AG09309 (cell line): ENCODE results near the gene KCNC4.

Experiments used
- DNase-seq: peaks from one replicate; pipeline ENCODE4 v3.0.0-alpha.2; 2010; ENCODE audit warnings: low read depth
- H3K4me3 ChIP-seq: 2 replicates; pipeline ENCODE4 v1.5.1; 2011; ENCODE audit warnings: mild to moderate bottlenecking, low read depth, low read length, moderate library complexity; ENCODE audit not compliant: control insufficient read depth
- TF ChIP-seq, protein P1 (sequence below): IDR thresholded peaks from 2 replicates; pipeline ENCODE4 v1.5.1; 2011; ENCODE audit warnings: mild to moderate bottlenecking, low read depth, low read length, inconsistent platforms; ENCODE audit not compliant: insufficient read depth, control insufficient read depth; ENCODE audit errors: missing control alignments

The KCNC4 gene

DNA sequence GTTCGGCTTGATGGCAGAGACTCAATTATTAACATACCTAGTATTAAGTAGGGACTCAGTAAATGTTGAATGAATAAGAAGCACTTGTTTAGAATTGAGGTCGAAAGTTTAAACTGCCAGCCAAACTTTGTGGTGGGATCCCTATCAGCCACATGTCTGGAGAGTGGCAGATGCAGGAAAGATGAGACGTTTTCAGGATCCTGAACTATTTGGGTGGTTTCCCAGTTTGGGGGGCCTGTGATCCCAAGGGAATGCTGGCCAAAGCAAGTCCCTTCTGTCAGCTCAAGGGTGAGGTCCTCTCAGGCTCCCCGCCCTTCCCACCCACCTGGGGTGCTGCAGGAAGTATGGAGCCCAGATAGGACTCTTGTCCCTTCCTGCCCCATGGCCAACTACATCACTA, 38.6 kb downstream of the KCNC4 start:
- no peak for DNase-seq
- TF ChIP-seq, protein P1, sequence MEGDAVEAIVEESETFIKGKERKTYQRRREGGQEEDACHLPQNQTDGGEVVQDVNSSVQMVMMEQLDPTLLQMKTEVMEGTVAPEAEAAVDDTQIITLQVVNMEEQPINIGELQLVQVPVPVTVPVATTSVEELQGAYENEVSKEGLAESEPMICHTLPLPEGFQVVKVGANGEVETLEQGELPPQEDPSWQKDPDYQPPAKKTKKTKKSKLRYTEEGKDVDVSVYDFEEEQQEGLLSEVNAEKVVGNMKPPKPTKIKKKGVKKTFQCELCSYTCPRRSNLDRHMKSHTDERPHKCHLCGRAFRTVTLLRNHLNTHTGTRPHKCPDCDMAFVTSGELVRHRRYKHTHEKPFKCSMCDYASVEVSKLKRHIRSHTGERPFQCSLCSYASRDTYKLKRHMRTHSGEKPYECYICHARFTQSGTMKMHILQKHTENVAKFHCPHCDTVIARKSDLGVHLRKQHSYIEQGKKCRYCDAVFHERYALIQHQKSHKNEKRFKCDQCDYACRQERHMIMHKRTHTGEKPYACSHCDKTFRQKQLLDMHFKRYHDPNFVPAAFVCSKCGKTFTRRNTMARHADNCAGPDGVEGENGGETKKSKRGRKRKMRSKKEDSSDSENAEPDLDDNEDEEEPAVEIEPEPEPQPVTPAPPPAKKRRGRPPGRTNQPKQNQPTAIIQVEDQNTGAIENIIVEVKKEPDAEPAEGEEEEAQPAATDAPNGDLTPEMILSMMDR, result no peak

DNA sequence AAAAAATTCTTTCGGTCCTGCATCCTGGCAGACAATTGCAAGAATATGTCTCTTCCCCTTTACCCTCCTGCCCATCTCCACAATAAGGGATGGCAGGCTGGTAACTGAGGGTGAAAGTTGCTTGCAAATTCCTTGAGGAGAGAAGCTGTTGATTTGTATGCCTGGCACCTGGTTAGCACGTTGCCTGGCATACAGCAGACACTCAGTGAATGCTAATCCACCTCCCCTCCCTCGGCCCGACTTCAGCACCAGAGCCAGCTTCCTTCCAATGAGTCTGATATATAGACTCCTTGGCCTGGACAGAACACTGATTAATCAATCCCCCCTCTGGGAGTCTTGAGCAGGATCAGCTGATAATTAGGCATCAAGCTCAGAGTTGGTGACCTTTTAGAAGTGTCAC, 39.1 kb downstream of the KCNC4 start:
- TF ChIP-seq, protein P1, result no peak
- DNase-seq, result no peak

More for the DNA sequence above, 38.6 kb downstream of the KCNC4 start:
- H3K4me3 ChIP-seq, result no peak overlapping the region

DNA sequence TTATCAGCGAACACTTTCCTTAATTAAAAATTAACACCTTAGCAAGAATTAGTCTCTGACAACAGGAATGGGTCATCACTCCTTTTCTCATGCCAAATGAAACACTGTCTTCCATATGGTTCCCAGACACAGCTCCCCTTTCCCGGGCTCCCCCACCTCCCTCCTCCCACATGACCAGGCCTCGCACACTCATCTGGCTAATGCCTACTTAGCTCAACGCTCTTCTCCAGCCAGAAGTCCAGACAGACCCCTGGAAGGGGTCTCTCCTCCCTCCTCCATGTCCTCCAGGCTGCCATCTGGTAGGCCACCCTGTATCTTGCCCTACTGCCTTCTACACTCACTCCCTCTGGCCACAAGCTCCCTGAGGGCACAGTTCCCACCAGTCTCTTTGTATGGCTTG, 39.9 kb downstream of the KCNC4 start:
- no peak overlapping the region for H3K4me3 ChIP-seq
- DNase-seq, result no peak
- TF ChIP-seq, protein P1, result no peak

More for the DNA sequence above, 39.1 kb downstream of the KCNC4 start:
- no peak overlapping the region for H3K4me3 ChIP-seq

DNA sequence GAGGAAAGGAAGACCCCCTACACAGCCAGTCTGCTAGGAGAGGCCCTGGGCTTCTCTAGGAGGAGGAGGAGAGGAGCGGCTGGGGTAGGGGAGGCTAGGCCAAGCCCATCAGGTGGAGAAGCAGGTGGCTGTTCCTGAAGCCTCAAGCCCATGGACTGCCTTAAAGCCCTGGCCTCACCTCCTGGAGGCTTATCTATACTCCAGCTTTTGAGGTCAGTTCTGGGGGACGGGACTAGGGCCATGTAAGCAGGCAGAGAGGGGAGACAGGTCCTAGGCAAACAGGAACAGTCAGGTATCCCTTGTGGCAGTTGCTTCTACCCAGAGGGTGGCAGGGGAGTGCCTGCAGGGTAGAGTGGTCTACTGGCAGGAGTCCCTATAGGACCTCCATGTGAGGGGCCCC, 40.6 kb downstream of the KCNC4 start:
- TF ChIP-seq, protein P1, result no peak
- no peak overlapping the region for H3K4me3 ChIP-seq
- DNase-seq, result no peak

- TF ChIP-seq, protein P1, result no peak
- no peak for DNase-seq
- no peak overlapping the region for H3K4me3 ChIP-seq
These were observed 43.1 kb downstream of the KCNC4 start for GRCh38 chr1:110253213-110253612.

DNA sequence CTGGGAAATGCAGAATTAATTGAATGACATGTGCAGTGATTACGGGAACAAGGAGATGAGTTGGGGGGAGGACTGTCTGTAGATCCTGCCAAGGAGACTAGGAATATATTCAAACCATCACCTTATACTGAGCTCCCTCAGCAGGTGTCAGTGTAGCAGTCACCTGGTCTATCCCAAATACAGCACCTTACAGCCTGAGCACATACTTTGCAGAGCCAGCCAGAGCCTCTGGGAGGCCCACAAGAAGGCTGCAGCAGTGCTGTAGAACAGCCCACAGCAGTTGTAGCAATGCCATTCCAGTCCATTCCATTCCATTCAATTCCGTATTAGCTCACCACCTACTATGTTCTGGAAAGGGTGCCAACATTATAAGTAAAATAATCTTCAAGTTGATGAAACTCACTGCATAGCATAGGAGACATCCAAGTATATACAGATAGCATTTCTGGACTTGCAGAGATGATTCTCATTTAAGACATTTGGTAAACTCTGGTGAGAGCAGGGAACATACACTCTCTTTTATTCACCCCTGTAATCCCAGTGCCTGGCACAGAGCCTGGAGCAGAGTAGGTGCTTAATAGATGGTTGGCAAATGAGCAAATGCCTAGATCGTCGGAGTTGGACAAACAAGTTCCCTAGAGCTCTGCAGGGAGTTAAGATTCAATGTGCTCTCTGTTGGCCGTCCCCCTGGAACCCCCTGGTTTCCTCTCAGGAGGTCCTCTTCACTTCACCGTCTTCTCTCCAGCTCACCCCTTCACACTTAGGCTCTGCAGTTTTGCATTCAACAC, 44.7 kb downstream of the KCNC4 start:
- no peak overlapping the region for H3K4me3 ChIP-seq
- DNase-seq, result no peak
- TF ChIP-seq, protein P1, result no peak
